GM21390 (cell line): ENCODE measurements around the gene PERCC1.
"Not testable (repeated sequence)": the region's sequence is repeated elsewhere in the genome, so short reads cannot be mapped to it uniquely, and the experiment has no call there.

Source experiments
- ATAC-seq: cut with Tn5 transposase; IDR thresholded peaks from one replicate; pipeline ENCODE4 v1.9.1; 2021; ENCODE audit not compliant: unreplicated experiment

The PERCC1 gene

DNA sequence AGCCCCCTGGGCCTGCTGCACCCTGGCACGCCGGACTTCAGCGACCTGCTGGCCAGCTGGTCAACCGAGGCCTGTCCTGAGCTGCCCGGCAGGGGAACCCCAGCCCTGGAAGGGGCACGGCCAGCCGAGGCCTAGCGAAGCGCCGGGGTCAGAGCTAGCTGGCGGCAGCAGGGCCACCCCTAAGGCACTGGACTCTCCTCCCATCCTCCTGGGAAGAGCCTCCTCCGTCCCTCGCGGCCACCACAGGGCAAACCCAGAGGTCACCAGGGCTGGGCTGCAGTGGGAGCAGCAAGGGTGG lies 2.3 kb downstream of the PERCC1 start:
- no peak for ATAC-seq

DNA sequence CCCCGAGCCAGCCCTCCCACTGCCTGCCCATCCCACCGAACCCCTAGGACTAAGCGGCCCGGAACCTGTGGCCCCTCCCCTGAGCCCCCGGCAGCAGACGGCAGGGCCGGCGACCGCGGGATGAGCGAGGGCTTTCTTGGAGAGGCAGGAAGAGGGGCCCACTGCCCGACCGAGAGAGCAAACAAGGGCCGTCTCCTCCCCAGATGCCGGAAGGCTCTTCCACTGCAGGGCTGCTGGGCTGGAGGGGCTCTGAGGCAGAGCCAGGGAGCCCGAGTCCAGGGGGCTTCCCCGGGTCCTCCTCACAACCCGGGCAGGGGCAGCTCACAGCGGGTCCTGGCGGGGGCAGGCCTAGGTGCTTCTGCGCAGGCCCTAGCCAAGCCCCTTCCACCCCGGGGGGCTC lies 2.9 kb downstream of the PERCC1 start:
- ATAC-seq, result no peak

DNA sequence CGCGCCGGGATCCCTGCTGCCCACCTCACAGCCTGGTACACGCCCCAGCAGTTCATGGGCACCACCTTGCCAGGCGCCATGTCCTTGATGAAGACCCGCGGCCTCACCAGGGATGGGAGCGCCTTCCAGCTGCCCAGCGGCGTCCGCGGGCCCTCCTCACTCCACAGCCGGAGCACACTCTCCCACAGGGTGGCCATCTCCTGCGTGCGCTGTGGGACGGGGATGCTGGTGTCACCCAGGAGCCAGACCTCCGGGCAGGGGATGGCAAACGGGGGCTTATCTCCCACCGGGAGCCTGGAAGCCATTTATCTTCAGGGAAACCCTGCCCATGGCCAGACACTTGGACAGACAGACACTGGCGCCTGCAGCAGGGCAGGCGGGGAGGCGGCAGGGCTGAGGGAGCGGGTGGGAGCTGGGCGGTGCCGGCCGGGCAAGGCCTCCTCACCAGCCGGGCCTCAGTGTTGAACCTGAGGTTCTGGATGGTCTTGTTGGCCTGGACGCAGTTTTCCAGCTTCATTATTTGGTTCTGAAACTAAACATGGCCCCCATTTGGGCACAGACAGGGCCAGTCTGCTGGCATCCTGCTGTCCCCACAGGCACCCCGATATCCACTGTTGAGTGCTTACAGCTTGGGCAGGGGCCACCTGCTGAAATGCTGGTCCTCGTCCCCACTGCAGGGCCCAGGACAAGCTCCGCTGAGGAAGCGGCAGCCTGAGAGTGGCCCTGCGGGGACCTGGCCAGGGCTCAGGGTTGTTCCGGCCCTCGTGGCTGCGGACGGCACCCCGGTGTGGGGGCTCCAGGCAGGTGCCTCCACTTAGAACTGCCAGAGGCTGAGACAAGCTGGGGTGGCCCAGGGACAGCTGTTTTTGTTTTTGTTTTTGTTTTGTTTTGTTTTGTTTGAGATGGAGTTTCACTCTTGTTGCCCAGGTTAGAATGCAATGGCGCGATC lies 4.0 kb downstream of the PERCC1 start:
- ATAC-seq, result no peak

DNA sequence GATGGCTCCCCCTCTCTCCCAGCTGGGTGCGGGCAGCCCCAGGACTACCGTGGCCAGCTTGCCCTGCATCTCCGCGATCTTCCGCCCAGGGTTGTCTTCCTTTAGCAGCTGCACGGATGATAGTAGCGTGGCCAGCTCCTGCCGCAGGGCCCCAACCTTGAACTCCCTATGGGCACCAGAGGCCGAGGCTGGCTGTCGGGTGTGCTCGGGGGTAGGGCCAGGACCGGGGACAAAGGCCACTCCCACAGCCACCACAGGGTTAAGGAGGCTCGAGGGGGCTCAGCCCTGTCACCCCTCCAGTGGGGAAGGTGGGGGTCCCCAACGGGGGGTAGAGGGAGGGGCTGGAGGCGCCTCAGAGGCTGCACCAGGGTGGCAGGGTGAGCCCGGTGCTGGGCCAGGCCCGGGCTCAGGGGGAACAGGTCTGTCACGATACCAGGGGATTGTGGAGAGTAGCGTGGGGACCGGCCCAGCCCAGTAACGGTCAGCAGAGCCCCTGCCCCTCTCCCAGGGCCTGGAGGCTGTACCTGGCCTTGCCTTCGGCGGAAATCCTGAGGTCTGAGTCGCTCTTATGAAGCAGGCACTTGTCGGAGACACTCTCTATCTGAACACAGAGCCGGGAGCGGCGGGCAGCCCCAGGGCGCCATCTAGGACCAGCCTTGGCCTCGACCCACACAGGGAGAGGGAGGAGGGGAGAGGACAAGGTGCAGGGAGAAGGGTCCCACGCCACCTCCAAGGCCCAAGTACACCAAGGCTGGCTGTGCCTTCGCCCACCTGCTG lies 5.2 kb downstream of the PERCC1 start:
- no peak for ATAC-seq

DNA sequence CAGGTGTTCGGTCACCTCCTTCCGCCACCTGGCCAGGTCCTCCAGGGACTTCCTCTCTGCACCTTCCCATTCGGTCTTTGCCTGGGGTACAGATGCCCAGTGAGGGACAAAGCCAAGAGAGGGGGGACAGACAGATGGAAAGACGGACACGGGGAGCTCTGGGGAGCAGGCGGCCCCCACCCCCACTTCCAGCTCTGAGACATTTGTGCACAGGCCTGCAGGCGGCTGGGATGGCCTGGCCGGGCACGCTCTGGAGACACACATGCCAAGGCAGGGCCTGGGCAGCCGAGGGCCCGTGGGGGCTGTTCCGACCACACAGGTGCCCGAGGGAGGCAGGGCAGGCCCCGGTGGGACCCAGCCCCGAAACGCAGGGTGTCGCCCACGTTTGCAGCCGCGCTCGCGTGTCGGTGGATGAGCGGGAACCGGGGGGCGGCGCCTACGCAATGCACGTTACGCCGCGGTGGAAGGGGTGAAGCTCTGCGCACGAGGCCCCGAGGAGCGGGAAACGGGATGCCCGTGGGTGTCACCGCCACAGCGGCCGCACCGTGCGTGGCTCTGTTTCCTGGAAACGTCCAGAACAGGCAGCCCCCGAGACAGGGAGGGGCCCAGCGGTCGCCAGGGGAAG lies 6.0 kb downstream of the PERCC1 start:
- ATAC-seq, result no peak

DNA sequence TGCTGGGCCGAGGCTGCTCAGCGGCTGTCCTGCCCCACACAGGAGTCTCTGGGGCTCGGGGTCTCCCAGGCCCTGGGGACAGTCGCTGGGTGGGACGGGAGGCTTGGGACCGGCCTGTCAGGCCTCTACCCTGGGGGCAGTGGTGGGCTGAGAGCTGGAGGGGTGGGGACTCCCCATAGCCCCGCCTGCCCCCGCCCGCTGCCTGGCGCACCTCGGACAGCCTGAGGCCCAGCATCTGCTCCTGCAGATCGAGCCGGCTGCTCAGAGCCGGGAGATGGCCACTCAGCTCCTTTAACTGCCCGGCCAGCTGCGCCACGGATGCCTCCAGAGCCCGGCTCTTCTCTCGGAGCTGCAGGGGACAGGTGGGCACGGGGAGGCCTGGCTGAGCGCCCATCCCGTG lies 6.7 kb downstream of the PERCC1 start:
- ATAC-seq, result no peak

DNA sequence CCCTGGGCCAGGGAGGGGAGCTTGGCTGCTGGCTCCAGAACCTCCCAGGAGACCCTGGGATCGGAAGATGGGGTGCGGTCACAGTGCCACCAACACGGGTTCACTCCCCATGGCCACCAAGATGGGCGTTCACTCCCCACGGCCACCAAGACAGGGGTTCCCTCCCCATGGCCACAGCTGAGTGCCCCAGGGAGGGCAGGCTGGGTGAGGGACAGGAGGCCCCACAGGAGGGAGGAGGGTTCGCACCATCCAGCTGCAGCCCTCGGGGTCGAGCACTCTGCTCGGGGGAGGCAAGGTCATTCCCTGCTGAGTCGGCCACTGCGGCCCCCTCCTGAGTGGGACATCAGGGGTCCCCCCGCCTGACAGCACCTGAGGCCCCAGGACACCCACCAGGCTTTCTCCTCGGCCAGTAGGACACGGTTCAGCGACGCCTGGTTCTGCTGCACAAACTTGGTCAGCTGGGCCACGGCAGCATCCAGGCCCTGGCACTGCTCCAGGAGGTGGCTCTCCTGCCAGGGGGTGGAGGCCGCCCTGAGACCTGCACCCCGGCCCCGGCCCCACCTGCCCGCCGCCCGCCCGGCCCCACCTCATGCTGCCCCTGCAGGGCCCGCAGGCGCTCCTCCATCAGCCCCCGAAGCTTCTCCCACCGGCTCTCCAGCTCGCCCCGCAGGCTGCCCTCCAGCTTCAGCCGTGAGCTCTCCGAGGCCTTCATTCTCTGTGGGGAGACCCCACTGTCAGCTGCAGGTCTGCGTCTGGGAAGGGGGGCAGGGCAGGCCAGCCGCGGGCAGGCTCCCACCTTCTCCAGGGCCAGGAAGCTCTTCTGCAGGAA lies 7.6 kb downstream of the PERCC1 start:
- no peak for ATAC-seq

DNA sequence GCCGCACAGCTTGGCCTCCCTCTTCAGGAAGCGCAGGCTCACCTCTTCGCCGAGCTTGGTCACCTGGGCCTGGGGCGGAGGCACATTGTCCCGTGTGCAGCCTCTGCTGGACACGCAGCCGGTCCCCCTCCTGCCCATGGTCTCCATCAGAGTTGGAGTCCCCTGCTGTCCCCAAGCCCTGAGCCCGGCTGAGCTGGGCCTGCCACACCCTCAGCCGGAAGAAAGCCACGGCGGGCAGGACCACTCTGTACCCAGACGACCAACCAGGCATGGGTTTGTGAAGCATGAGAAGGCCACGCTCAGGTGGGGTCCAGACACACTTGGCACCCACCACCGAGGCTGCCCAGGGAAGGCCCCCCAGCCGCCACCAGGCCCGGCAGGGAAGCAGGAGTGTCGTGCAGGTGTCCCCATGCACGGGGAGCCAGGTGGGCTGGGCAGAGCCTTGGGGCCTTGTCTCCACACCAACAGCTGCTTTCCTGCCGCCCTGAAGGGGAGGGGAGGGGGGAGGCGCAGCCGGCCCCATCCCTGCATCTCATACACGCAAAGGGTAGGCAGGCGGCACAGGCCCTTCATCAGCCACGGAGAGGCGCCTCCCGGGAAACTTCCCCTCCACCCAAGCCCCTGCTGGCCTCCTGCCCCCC lies 8.3 kb downstream of the PERCC1 start:
- ATAC-seq, result no peak

DNA sequence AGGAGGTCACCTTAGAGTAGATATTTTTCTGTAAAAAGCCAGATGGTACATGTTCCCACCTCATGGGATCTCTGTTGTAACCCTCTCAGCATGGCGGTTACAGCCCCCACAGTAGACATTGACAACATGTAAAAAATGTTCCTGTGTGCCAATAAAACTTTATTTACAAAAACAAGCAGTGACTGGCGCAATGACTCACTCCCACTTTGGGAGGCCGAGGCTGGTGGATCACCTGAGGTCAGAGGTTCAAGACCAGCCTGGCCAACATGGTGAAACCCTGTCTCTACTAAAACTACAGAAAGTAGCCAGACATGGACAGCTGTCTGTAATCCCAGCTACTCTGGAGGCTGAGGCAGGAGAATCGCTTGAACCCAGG lies 8.8 kb downstream of the PERCC1 start:
- ATAC-seq, result not testable (repeated sequence)

DNA sequence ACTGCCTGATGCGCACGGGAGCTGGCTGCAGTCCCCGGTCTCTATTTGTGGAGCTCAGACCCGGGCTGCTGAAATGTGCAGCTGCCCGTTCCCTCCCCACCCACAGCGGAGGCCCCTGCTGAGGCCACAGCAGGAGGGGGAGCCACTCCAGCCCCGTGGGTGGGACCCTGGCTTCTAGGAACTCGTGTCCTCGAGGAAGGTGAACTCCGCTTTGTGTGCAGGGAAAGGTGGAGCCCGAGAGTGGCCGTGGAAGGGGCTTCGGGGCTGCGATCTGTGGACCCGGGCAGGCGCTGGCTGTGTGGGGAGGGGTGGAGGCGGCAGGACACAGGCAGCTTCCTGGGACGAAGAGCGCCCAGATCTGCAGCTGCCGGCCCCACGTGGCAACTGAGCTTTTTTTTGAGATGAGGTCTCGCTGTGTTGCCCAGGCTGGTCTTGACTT lies 10.5 kb downstream of the PERCC1 start:
- ATAC-seq, result no peak

DNA sequence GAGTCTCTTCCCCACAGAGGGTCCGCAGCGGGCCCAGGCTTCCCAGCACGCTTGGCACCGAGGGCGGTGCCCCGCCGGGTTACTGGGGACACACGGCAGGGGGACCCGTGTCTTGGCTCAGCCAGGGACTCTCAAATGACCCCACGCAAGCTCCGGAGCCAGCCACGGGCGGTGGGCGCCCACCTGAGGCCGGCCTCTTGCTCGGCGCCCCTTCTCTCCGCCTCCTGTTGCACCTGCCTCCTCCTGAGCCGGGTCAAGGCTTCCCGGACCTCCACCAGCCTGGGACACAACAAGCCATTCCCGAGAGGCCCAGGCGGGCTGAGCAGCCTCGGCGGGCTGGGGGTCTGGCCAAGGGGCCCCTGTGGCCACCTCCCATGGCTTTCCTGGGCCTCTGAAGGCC lies 11.8 kb downstream of the PERCC1 start:
- ATAC-seq, result no peak

DNA sequence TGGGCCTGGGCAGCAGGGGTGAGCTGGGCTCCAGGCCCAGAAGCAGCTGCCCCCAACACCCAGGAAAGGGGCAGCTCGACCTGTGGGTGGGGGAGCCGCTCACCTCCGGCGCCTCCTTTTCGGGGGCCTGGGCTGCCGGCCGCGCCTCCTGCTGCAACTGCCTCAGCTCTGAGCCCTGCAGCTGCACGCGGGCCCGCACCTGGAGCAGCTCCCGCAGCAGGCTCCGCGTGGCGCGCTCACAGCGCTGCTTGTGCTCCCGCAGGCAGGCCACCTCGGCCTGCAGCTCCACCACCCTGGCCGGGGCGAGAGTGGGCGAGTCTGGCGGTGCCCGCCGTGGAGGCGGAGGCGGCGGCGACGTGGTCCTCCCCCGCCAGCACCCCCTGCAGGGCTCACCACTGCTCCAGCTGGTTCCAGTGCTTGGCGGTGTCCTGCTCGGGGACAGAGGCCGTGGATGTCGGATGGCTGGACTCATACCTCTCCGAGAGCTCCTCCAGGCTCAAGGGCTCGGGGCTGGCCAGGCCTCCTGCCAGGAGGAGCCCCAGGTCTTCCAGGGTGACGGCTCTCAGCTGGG lies 12.6 kb downstream of the PERCC1 start:
- no peak for ATAC-seq

DNA sequence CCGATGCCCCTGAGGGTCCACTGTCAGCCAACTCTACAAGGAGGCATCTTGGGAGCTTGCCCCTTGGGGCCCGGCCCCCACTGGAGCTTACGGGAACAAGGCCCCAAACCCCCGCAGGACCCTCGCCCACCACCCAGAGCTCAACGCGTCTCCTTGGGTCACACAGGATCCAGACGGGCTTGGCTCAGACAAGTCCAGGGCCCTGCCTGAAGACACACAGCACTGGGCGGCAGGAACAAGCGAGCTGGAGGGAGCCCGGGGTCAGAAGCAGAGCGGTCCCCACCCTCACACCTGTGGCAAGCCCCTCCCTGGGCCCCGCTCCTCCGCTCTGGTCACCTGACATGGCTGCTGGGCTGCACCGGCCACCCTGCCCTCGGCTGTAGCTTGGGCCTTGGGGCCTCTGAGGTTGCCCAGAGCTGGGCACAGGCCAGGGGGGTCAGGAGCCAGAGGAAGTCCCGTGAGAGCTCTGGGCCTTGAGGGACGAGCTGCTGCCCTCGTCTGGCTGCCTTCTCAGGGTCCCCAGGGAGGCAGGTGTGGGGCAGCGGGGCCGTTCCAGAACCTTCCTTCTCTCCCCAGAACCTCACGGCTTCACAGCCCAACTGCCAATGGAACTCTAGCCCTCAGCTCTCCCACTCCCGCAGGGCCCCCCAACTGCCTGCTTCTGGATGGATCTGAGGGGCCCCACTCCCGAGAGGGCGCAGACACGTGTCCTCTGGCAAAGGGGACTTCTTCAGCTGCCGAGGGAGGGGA lies 13.3 kb downstream of the PERCC1 start, which contains the start of gene CCDC154:
TSS of gene CCDC154 (minus strand) at position 577 of the 750 bp plus-strand sequence. CDS start at position 343, 234 bp downstream.
- no peak for ATAC-seq

DNA sequence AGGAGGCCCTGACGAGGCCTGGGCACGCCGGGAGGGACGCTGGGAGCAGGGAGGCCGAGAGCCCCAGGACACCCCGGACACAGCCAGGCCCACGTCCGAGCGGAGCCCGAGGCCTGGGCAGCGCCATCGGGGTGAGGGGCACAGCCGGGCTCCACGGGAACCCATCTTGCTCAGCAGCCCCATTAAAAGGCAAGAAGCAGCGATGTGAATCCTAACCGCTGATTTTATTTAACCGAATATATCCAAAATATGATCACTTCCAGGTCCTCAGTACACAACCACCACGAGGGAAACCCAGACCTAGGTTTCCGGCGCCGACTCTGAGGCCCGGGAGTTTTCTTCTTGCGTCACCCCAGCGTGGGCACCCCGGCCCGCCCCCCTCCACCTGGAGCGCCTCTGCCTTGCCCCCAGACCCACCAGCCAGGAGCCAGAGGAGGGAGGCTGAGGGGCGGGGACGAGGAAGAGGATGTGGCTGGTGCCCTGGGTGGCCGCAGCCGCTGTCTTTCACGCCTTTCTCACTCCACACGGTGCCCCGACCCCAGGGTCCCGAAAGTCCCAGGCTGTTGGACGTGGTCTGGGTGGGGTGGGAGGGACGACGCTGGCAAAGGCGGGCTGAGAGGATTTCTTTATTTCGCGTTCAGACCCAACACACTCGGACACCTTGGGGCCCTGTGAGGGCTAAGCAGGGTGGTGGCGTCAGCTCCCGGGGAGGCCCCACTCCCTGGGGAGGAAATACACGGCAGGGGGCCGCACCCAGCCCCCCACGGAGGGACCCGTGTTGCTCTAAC lies 14.0 kb downstream of the PERCC1 start:
- no peak for ATAC-seq

DNA sequence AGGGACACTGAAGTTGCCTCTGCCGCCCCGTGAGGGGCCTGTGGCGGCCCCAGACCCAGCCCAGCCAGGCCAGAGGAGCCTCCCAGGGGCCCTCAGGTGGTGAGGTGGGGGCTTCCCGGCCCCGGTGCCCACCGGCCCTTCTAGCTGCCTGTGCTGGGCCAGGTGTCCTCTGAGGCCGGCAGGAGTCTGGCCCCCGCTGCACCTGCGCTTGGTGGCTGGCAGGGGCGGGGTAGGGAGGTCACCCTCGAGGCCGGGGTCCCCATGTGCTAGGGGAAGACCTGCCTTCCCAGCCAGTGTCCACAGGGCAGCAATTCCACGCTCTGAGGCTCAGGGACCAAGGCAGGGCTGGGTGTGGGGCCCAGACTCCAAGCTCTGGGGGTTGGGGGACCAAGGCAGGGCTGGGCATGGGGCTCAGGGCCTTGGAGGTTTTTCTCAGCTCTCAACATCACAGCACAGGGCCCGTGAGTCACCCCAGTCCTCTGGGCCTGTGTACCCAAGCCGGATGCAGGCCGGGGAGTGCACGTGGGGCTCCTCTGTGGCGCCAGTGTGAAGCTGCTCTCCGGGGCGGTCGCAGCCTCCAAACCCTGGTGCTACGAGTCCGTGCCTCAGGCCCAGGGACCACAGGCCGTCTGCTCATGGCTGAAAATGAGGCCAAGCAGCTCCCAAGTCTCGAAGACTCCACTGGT lies 14.8 kb downstream of the PERCC1 start:
- no peak for ATAC-seq

DNA sequence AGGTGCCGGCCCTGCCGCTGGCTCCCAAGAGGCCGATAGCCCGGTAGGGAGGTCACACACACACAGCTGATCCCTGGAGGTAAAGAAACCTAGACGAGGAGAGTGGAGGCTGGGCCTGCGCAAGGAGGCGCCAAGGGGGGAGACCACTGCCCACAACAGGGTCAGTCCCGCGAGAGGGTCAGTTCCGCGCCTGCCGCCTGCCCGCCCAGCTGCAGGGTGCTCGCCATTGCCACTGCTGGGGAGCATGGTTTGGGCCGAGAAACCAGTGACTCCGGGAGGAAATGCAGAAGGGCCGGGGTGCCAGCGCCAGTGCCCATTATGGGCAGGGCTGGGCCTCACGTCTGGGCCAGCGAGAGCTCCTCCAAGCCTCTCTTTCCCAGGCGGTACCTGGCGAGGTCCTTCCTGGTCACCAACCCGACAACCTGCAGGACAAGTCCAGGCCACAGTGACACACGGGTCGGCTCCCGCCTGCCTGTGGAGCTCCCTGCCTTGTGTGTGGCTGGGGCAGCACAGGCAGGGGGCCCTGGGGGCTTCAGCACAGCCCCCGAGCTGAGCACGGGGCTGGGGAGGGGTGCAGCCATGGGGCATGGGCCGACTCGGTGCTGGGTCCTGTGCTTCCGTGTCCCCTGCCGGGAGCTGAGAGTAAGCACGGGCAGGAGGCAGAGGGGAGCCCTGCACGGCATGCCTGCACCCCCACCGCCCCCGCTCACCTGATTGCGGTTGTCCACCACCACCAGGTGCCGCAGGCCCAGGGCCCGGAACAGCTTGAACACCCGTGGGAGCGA lies 15.6 kb downstream of the PERCC1 start:
- ATAC-seq, result no peak

DNA sequence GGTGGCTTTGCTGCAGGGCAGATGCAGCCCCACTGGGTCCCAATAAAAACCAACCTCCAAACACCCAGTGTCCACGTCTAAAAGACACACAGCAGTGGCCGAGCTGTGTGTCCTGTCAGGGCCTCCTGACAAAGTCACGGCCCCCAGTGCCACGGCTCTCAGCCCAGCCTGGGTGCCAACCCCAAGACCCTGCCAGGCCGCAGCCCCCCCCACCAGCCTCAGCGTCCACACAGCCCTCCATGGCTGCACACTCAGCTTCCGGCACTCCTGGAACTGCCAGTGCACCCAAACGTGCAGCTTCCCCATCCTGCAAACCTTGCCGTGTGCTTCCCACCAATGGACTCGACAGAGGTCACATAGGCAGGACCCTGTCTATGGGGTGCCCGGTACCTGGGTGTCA lies 17.1 kb downstream of the PERCC1 start:
- ATAC-seq, result no peak
